Erythroblast (primary cell): Measurements from ENCODE around the gene FIBP.
A peak's percentile ranks its signal among the peaks of the same experiment; 100 is the strongest.

Source experiments
- DNase-seq, 2 experiments: peaks; one replicate each; lab custom pipeline; 2025; lab: John Stamatoyannopoulos, UW
- GATA1 ChIP-seq: IDR thresholded peaks from 2 replicates; pipeline ENCODE4 v1.6.1; 2011; ENCODE audit warnings: low read depth, mild to moderate bottlenecking, control low read depth, low read length, moderate library complexity
- POLR2A ChIP-seq: IDR thresholded peaks from 2 replicates; pipeline ENCODE4 v1.6.1; 2011; ENCODE audit warnings: mild to moderate bottlenecking, low read length

The FIBP gene

DNA sequence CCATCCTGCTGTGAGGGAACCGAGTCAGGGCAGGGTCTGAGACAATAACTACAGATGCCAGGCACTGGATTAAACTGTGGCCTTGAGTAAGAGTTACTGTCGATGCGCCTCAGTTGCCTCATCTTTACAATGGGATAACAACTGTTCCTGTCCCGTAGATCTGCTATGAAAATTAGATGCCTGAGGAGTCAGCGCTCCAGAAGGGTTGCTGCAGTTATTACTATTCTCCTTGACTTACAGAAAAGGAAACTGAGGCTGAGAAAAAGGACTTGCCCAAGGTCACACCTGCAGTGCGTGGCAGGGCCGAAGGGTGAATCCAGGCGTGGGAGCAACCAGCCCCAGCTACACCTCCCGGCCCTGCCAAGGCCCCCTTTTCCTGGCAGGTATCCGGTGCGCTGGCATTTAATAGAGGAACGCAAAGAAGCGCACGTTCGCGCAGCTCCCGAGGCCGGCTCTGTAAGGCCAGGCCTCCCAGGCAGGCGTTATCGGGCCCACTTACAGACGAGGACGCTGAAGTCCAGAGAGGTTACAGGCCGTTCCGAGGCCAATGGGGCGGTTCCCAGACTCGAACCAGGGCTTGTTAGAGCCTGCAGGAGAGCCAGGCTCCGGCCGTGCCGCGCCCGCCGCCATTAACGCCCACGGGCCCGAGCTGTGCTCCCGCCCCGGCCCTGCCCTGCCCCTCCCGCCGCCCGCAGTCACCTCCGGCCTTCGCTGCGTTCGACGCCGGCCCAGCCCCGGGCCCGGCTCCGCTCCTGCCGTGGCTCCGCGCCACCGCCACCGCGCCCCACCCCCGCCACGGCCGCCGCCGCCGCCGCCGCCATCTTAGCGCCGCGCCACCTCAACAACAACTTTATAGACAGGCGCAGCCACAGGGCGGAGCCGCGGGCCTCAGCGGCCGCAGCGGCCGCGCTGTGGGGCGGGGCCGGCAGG, 30.2 kb upstream of the FIBP start, which contains the start of gene C11orf68:
Gene C11orf68 (minus strand): TSS at position 852 of the 930 bp plus-strand sequence. CDS start 31 bp downstream, at position 821.
- peak in 1 of 2 experiments; percentile 88 for DNase-seq
- TF ChIP-seq GATA1 (no peak), POLR2A (peak; percentile 37)

DNA sequence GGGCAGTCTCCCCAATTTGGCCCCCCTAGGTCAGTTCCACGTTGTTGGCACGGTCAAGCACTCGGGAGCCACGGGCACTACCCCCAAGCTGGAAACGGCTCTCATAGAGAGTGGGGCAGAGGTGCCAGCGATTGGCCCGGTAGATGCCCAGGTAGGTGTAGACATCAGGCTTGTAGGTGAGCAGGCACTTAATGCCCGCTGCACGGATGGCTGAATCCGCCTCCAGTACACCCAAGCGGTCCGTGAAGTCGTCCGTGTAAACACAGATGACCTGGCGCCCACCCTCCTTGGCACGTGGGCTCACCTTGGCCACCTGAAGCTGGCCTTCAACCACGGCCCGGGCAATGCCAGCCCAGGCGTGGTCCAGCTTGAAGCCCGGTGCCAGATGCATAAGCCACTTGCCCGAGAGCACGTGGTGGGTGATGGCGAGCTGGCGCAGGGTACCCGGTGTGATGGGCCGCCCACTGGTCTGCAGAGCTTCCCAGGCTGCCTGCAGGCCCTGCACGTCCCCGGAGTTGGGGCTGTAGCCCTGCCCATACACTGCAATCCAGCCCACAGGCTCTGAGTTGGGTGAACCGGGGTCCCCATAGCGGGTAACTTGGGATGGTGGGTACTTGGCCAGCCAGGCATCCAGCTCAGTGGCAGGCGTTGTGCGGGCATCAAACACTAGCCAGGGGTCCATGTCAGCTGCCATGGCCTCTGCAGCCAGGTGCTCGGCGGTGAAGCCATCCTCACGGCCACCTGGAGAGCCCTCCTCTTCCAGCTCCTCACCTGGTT, 29.4 kb upstream of the FIBP start:
- TF ChIP-seq GATA1 (no peak), POLR2A (no peak)
- DNase-seq: no peak

DNA sequence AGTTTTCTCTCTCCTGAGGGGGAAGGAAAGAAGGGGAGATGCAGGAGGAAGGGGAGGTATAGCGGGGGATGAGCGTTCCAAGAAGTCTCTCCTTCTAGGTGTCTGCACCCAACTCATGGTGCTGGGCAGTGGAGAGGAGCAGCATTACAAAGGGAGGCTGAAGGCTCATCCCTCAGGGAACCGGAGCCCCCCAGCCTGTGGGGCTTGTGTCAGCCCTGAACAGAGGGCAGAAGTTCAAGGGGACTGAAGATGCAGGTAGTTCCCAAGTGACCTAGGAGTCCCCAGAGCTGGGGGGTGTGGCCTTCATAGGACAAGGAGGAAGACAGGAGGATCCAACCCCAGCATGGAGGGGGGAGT, 28.8 kb upstream of the FIBP start:
- TF ChIP-seq POLR2A: no peak
- no peak for TF ChIP-seq GATA1
- DNase-seq: no peak

DNA sequence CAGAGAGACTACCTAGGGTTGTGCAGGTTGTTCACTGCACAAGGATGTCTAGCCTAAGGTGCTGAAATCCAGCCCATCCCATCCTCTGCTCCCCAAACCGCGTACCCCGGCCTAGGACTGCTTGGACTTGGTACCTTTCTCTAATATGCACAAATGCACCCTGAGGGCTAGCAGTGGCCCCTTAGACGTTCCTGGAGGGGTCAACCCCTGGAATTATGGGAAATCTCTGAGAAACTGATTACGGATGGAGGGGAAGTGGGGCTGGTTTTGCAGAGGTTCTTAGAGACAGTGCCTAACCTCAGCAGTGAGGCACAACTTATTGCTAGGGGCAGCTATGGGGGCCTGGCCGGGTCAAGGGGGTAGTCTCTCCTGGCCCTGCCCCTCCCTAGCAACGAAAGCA, 28.1 kb upstream of the FIBP start:
- no peak for TF ChIP-seq GATA1
- no peak for TF ChIP-seq POLR2A
- no peak for DNase-seq

DNA sequence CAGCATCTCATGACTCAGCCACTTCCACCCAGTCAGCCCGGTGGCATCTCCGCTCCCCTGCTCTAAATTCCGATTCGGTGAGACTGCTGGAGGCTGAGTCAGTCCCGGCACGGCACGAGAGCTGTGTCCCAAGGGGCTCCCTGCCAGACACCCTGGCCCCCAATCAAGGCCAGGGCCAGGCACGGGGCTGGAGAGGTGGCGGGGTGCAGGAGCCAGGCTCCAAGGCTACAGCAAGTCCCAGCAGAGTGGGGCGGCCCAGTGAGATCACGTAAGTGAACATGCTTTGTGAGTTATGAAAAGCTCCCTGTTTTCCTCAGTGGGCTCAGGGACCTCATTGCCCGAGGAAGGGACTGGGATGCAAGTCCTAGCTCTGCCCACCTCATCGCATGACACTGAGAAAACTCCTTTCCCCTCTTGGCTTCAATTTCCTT, 27.6 kb upstream of the FIBP start:
- DNase-seq: peak in 1 of 2 experiments; percentile 59
- TF ChIP-seq POLR2A (peak; percentile 48), GATA1 (no peak)

DNA sequence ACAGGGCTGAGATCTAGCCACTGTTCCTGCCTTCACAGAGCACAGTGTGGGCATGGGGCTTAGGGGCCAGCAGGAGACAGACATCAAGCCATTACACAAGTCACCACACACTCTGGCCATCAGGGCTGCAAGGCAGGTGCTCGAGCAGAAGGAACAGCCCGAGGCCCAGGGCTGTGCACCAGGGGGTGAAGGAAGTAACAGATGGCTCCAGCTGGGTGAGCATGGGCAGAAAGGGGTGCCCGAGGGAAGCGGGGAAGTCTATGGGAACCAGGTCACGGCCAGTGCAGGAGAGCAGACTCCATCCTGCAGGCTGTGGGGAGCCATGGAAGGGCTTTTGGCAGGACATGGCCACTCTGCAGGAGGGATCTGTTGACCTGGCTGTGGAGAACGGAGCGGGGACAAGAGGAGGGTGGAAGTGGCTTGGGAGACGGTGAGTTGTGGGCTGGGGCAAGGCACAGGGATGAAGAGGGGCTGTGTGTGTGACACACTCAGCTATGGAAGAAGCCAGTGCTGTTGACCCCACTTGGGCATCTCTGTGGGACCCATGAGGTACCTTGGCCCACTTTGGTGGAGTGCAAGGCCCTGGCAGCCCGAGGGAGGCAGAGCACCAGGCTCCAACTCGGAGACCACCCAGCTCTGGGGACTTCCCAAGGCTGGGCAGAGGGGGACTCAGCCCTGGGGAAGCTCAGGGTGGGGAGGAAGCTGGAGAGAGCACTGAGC, 27.0 kb upstream of the FIBP start:
- TF ChIP-seq GATA1 (no peak), POLR2A (no peak)
- no peak for DNase-seq

DNA sequence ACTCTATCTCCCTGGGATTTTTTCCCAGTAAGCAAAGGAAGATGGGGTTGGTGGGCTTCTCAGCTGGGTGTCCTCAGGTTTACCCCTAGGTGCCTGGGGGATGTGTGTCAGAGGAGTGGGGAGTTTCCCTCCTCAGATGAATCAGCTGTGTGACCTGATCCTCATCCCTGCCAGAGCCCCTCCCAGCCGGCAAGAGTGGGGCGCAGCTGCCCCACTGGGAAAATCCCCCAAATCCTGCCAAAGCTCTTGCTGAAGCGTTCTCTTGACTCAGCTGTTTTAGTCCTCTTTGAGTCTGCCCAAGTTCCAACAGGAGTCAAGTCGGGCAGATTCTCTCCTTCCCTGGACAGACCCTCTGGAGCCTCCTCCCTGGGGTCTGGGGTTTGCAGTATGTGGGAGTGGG, 24.6 kb upstream of the FIBP start:
- DNase-seq: no peak
- TF ChIP-seq POLR2A (no peak), GATA1 (no peak)

DNA sequence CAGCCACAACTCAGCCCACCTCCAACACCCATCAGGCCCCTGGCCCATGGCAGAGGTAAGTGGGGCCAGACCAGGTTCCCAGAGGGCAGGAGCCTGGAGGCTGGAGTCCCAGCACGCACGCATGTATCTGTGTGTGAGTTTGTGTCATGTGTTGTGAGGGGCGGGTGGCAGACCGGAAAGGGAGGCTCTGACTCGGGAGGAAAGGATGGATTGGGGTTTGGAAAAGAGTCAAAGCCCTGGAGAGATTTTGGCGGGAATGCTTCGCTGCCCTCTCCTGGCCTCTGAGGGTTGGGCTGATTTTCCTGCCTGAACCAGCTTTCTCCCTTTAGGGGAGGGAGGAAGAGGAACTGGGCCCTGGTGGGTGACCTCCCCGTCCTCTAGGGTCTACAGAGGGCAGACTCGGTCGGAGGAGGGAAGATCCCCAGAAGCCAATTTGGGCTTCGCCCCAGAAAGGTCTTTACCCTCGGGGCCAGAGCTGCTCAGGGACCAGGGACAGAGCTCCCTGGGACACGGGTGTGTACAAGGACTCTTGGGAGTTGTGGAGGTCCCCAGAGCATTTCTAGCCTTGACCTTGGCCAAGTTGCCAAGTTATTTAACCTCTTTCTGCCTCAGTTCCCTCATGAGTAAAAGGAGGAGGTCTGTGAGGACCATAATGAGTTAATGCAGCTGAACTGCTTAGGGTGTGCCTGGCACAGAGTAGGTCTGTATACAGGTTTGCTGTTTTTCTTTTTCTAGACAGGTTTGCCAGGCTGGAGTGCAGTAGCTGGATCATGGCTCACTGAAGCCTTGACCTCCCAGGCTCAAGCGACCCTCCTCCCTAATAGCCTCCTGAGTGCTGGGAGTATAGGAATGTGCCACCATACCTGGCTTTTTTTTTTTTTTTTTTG, 23.7 kb upstream of the FIBP start:
- peak in 1 of 2 experiments; percentile 47 for DNase-seq
- no peak for TF ChIP-seq POLR2A
- TF ChIP-seq GATA1: no peak

DNA sequence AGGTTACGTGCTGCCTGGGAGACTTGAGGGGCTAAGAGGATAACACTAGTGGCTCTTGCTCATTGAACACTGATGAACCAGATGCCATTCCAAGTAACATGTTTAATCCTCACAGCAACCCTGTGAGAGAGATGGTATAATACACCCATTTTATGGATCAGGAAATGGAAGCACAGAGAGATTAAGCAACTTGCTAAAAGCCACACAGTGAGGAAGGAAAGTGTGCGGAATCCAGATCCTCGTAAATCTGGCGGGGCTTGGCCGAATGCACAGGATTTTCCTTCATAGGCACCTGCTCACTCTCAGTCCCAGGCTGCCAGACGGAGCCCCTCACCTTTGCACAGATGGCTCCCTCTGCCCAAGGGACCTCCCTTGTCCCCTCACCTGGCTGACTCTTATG, 19.6 kb upstream of the FIBP start:
- DNase-seq: no peak

DNA sequence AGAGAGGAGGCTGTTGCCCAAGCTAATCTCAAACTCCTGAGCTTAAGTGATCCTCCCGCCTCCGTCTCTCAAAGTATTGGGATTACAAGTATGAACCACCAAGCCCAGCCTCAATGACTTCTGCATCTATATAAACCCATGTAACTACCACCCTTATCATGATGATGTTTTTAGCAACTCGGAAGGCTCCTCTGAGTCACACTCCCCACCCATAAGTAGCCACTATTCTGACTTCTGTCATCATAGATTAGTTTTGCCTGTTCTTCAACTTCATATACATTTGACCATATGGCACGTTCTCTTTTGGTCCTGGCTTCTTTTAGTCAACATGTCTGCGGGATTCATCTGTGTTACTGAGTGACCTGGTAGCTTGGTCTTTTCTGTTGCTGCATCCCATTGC, 18.3 kb upstream of the FIBP start:
- TF ChIP-seq GATA1 (no peak), POLR2A (peak; percentile 36)
- DNase-seq: peak; percentile 90 to 91

More for the DNA sequence above, 19.6 kb upstream of the FIBP start:
- no peak for TF ChIP-seq GATA1
- no peak for TF ChIP-seq POLR2A

DNA sequence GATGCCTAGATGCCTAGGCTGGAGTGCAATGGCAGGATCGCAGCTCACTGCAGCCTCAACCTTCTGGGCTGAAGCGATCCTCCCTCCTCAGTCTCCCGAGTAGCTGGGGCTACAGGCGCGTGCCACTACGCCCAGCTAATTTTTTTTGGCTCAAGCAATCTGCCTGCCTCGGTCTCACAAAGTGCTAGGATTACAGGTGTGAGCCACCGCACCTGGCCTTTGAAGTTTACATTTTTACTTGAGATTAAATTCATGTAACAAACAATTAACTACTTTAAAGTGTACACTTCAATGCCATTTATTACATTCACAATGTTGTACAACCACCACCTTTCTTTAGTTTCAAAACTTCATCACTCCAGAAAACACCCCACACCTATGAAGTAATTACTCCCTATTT, 15.4 kb upstream of the FIBP start:
- no peak for DNase-seq
- no peak for TF ChIP-seq POLR2A
- TF ChIP-seq GATA1: no peak

DNA sequence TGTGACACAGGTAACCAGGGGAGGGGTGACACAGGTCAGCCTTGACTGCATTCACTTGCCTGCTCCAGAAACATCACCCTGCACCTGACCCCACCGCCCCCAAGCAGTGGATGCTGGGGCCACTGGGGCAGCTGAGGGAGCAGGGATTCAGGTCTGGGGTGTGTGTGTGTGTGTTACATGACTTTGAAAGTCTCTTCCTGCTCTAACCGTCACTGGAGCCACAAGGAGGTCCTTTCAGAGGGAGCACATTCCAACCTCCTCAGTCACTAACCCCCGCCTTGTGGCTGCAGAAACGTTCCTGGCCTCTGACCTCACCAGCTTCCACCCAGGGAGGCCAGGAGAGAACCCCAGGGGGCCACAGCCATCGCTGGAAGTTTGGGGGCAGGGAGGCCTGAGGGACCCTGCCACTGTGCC, 14.8 kb upstream of the FIBP start:
- DNase-seq: no peak
- TF ChIP-seq GATA1 (no peak), POLR2A (no peak)

DNA sequence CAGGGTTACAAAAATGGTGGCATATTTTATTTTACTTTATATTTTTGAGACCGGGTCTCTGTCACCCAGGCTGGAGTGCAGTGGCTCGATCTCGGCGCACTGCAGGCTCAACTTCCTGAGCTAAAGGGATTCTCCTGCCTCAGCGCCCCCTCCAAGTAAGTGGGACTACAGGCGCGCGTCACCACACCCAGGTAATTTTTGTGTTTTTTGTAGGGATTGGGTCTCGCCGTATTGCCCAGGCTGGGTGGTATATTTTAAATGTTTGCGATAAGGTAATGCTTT, 12.6 kb upstream of the FIBP start:
- TF ChIP-seq GATA1 (no peak), POLR2A (no peak)
- DNase-seq: no peak
